GM19238 (cell line): ENCODE measurements around the gene PUM1.
A peak's percentile ranks its signal among the peaks of the same experiment; 100 is the strongest.

Experiments used
- DNase-seq: peaks from one replicate; pipeline ENCODE4 v3.0.0; 2011; ENCODE audit warnings: low spot score; ENCODE audit not compliant: insufficient read length

Gene PUM1

GRCh38 chr1:30930631-30931173, 134.8 kb downstream of the PUM1 start:
- DNase-seq = no peak

- no peak for DNase-seq
These were observed 135.5 kb downstream of the PUM1 start for GRCh38 chr1:30929944-30930525.

GRCh38 chr1:30929135-30929889, 136.2 kb downstream of the PUM1 start:
- DNase-seq = no peak

GRCh38 chr1:30928789-30929134, 136.8 kb downstream of the PUM1 start:
- DNase-seq = no peak

- no peak for DNase-seq
These were observed 137.3 kb downstream of the PUM1 start for GRCh38 chr1:30928171-30928570.

GRCh38 chr1:30927448-30927847, 138.1 kb downstream of the PUM1 start:
- no peak for DNase-seq

- DNase-seq = no peak
These were observed 141.9 kb downstream of the PUM1 start for GRCh38 chr1:30923597-30923996.

GRCh38 chr1:30920827-30921226, 144.7 kb downstream of the PUM1 start:
- no peak for DNase-seq

- no peak for DNase-seq
These were observed 146.3 kb downstream of the PUM1 start for GRCh38 chr1:30919025-30919881.

- DNase-seq = no peak
These were observed 149.2 kb downstream of the PUM1 start for GRCh38 chr1:30916296-30916695.

- no peak for DNase-seq
These were observed 149.9 kb downstream of the PUM1 start for GRCh38 chr1:30915491-30916230.

GRCh38 chr1:30914931-30915330, 150.6 kb downstream of the PUM1 start:
- no peak for DNase-seq

- DNase-seq = no peak
These were observed 151.0 kb downstream of the PUM1 start for GRCh38 chr1:30914587-30914922.

GRCh38 chr1:30912913-30913652, 152.4 kb downstream of the PUM1 start:
- no peak for DNase-seq

GRCh38 chr1:30912224-30912623, 153.3 kb downstream of the PUM1 start:
- no peak for DNase-seq

- DNase-seq = peak; percentile 55
These were observed 154.2 kb downstream of the PUM1 start for GRCh38 chr1:30911059-30911954.

- DNase-seq = no peak
These were observed 156.0 kb downstream of the PUM1 start for GRCh38 chr1:30909365-30910068.

- no peak for DNase-seq
These were observed 156.7 kb downstream of the PUM1 start, which contains the start of gene SDC3 for GRCh38 chr1:30908696-30909364. SDC3 (minus strand) TSS chr1:30908758; CDS start chr1:30908586, 172 bp downstream.
